ENCODE data around the gene LDHAL6A. TPM values are rescaled to one million over a fixed set of nuclear protein-coding genes. Genes with fewer than 3 reads are reported as not detected.

The LDHAL6A gene
- total and polyA plus RNA-seq, 2 of the 13 experiments (the other 11 are each of a cell fraction or from before 2014, with no cell fraction given): not detected

GRCh38 chr11:18408558-18409291, 46.9 kb upstream of the LDHAL6A start (continued):
- TF ChIP-seq ZNF142 (CRISPR knock-in tag; IDR thresholded peaks at IDR 0.05) (no peak), ERF (CRISPR knock-in tag; IDR thresholded peaks at IDR 0.05) (no peak), KLF6 (CRISPR knock-in tag; IDR thresholded peaks at IDR 0.05) (no peak), CBX1 (IDR thresholded peaks at IDR 0.05; ENCODE audit: low read depth) (no peak), KDM3A (CRISPR knock-in tag; IDR thresholded peaks at IDR 0.05; ENCODE audit: low read depth) (peak; percentile 37; the same call in 1 of the 2 replicates), CENPT (CRISPR knock-in tag; IDR thresholded peaks at IDR 0.05; ENCODE audit: low read depth) (no peak), PBX3 (CRISPR knock-in tag; IDR thresholded peaks at IDR 0.05; ENCODE audit: borderline replicate concordance) (no peak), EP300 (IDR thresholded peaks at IDR 0.05; ENCODE audit: low read depth in 2 of 2, low read length in 2 of 2) (no peak), EP300 (CRISPR knock-in tag; IDR thresholded peaks at IDR 0.05; ENCODE audit: borderline replicate concordance) (no peak), ZNF644 (CRISPR knock-in tag; IDR thresholded peaks at IDR 0.05; ENCODE audit: low read depth) (no peak), KDM6A (CRISPR knock-in tag; IDR thresholded peaks at IDR 0.05; ENCODE audit: low read depth) (no peak), BRD4 (CRISPR knock-in tag; IDR thresholded peaks at IDR 0.05) (no peak), ZBTB49 (CRISPR knock-in tag; IDR thresholded peaks at IDR 0.05; ENCODE audit: borderline replicate concordance) (no peak), ZNF33A (CRISPR knock-in tag; IDR thresholded peaks at IDR 0.05; ENCODE audit: borderline replicate concordance) (no peak)
- TF ChIP-seq, protein P1, sequence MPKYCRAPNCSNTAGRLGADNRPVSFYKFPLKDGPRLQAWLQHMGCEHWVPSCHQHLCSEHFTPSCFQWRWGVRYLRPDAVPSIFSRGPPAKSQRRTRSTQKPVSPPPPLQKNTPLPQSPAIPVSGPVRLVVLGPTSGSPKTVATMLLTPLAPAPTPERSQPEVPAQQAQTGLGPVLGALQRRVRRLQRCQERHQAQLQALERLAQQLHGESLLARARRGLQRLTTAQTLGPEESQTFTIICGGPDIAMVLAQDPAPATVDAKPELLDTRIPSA (CRISPR knock-in tag; IDR thresholded peaks at IDR 0.05; ENCODE audit: borderline replicate concordance): no peak
- TF ChIP-seq, protein P2, sequence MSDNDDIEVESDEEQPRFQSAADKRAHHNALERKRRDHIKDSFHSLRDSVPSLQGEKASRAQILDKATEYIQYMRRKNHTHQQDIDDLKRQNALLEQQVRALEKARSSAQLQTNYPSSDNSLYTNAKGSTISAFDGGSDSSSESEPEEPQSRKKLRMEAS (IDR thresholded peaks at IDR 0.05): 0 out of 2 replicates have a peak, but pooled peaks have one; percentile 14

Data from HepG2 (cell line).